AG09319 (cell line): ENCODE data around the gene STAB2.

Source experiments
- DNase-seq: peaks from one replicate; pipeline ENCODE4 v3.0.0-alpha.2; 2010; ENCODE audit warnings: low read depth; ENCODE audit errors: extremely low read depth
- CTCF ChIP-seq: IDR thresholded peaks from 2 replicates; pipeline ENCODE4 v1.5.1; 2011; ENCODE audit warnings: low read depth, mild to moderate bottlenecking, inconsistent platforms, low read length, moderate library complexity

Gene STAB2

GRCh38 chr12:103676893-103677292 is 89.8 kb downstream of the STAB2 start:
- no peak for TF ChIP-seq CTCF
- DNase-seq: no peak

- TF ChIP-seq CTCF: no peak
- DNase-seq: no peak
Measured at GRCh38 chr12:103677341-103677740, 90.3 kb downstream of the STAB2 start.

GRCh38 chr12:103677905-103678304 is 90.8 kb downstream of the STAB2 start:
- no peak for TF ChIP-seq CTCF
- DNase-seq: no peak

- no peak for TF ChIP-seq CTCF
- DNase-seq: no peak
Measured at GRCh38 chr12:103679421-103680170, 92.5 kb downstream of the STAB2 start.

GRCh38 chr12:103680591-103681141 is 93.6 kb downstream of the STAB2 start:
- no peak for TF ChIP-seq CTCF
- DNase-seq: no peak

GRCh38 chr12:103686026-103686425 is 99.0 kb downstream of the STAB2 start:
- no peak for DNase-seq
- TF ChIP-seq CTCF: no peak

- no peak for TF ChIP-seq CTCF
- no peak for DNase-seq
Measured at GRCh38 chr12:103687253-103687652, 100.2 kb downstream of the STAB2 start.
